ENCODE measurements around the gene PEX7. TPM values are rescaled to one million over a fixed set of nuclear protein-coding genes. Genes with fewer than 3 reads are reported as not detected.

The PEX7 gene
- polyA plus RNA-seq, 1 experiment: 8.9 TPM

DNA sequence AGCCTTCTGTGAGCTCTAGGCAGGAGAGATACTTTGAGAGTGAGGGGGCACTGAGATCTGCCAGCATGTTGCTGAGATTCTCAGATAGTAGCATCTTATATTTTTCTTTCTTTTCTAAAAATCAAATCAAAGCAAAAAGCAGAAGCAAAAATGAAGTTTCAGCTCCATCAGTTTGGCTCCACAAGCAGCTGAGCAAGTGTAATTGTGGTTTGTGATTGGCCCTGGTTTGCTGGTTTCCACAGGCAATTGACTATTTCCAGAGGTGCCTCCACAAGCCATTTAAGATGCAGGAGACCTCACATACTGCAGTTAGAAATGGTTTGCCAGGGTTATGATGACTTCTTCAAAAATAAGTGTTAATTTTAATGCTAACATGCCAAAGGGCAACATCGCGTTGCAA is 104.0 kb downstream of the PEX7 start:
- H3K27ac ChIP-seq (ENCODE audit: low read depth, low read length): no peak overlapping the region
- CTCF ChIA-PET: interaction anchor here (0.9 to 1.8 kb wide), 2 partner anchors 37 to 41 kb away, joined by 3 read pairs; no protein-coding TSS in a partner anchor
- DNase-seq (ENCODE audit: low read depth, low spot score): no peak

DNA sequence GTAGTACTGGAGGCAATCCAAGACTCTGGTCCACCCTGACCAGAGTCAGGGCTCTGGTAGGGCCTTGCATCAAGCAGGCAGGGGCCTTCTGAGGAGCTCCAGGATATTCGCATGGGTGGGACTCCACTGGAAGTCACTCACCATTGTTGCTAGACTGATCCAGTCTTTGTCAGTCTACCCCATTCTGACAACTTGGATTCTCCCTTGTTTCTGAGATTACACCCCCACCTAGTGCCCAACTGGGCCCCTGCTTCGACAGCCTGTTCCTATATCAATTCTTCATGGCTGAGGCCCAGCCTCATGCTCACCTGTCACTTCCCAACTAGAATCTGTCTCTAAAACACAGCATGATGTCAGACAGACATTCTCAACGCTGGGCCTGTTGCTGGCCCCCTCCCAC is 104.9 kb downstream of the PEX7 start:
- H3K27ac ChIP-seq (ENCODE audit: low read depth, low read length): no peak overlapping the region
- ChIA-PET CTCF (interaction anchor here (1.2 to 1.8 kb wide), 2 partner anchors 36 to 82 kb away, joined by 3 to 5 read pairs; no protein-coding TSS in a partner anchor), POLR2A (no interaction called here)
- no peak for DNase-seq (ENCODE audit: low read depth, low spot score)
- peaks cover 31% of the 10 kb centered on the region for H3K27me3 ChIP-seq (ENCODE audit: control insufficient read depth, insufficient read depth, low read length)
- no peak overlapping the region for H3K4me3 ChIP-seq (ENCODE audit: low read depth, low read length)
- TF ChIP-seq, protein P1, sequence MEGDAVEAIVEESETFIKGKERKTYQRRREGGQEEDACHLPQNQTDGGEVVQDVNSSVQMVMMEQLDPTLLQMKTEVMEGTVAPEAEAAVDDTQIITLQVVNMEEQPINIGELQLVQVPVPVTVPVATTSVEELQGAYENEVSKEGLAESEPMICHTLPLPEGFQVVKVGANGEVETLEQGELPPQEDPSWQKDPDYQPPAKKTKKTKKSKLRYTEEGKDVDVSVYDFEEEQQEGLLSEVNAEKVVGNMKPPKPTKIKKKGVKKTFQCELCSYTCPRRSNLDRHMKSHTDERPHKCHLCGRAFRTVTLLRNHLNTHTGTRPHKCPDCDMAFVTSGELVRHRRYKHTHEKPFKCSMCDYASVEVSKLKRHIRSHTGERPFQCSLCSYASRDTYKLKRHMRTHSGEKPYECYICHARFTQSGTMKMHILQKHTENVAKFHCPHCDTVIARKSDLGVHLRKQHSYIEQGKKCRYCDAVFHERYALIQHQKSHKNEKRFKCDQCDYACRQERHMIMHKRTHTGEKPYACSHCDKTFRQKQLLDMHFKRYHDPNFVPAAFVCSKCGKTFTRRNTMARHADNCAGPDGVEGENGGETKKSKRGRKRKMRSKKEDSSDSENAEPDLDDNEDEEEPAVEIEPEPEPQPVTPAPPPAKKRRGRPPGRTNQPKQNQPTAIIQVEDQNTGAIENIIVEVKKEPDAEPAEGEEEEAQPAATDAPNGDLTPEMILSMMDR (IDR thresholded peaks at IDR 0.05; ENCODE audit: low read depth, low read length): peak; percentile 38; the same call in 1 of the 2 replicates
- H3K9me3 ChIP-seq (ENCODE audit: control insufficient read depth, insufficient read depth, low read length): peaks cover 13% of the 10 kb centered on the region; the same call in 1 of the 2 replicates

More for the DNA sequence above, 104.0 kb downstream of the PEX7 start:
- peaks cover 35% of the 10 kb centered on the region for H3K27me3 ChIP-seq (ENCODE audit: control insufficient read depth, insufficient read depth, low read length)
- POLR2A ChIA-PET: no interaction called here
- H3K9me3 ChIP-seq (ENCODE audit: control insufficient read depth, insufficient read depth, low read length): peaks cover 13% of the 10 kb centered on the region; the same call in 1 of the 2 replicates
- no peak overlapping the region for H3K4me3 ChIP-seq (ENCODE audit: low read depth, low read length)
- TF ChIP-seq, protein P1 (IDR thresholded peaks at IDR 0.05; ENCODE audit: low read depth, low read length): no peak

- ChIA-PET POLR2A (no interaction called here), CTCF (no interaction called here)
- H3K4me3 ChIP-seq (ENCODE audit: low read depth, low read length): no peak overlapping the region
- DNase-seq (ENCODE audit: low read depth, low spot score): no peak
- no peaks in the 10 kb centered on the region for H3K9me3 ChIP-seq (ENCODE audit: control insufficient read depth, insufficient read depth, low read length)
- H3K27me3 ChIP-seq (ENCODE audit: control insufficient read depth, insufficient read depth, low read length): peaks cover 11% of the 10 kb centered on the region
- TF ChIP-seq, protein P1 (IDR thresholded peaks at IDR 0.05; ENCODE audit: low read depth, low read length): no peak
- H3K27ac ChIP-seq (ENCODE audit: low read depth, low read length): no peak overlapping the region
Observed at GRCh38 chr6:136930528-136930927, 108.1 kb downstream of the PEX7 start.

GRCh38 chr6:136932599-136932998 is 110.2 kb downstream of the PEX7 start:
- H3K4me3 ChIP-seq (ENCODE audit: low read depth, low read length): no peak overlapping the region
- CTCF ChIA-PET: no interaction called here
- no peak overlapping the region for H3K27ac ChIP-seq (ENCODE audit: low read depth, low read length)
- POLR2A ChIA-PET: no interaction called here
- TF ChIP-seq, protein P1 (IDR thresholded peaks at IDR 0.05; ENCODE audit: low read depth, low read length): no peak
- H3K27me3 ChIP-seq (ENCODE audit: control insufficient read depth, insufficient read depth, low read length): peaks cover 10% of the 10 kb centered on the region
- H3K9me3 ChIP-seq (ENCODE audit: control insufficient read depth, insufficient read depth, low read length): no peaks in the 10 kb centered on the region
- no peak for DNase-seq (ENCODE audit: low read depth, low spot score)

- Histone ChIP-seq H3K27me3 (ENCODE audit: control insufficient read depth, insufficient read depth, low read length) (peaks cover 4% of the 10 kb centered on the region), H3K27ac (ENCODE audit: low read depth, low read length) (no peak overlapping the region)
- DNase-seq (ENCODE audit: low read depth, low spot score): no peak
Observed at GRCh38 chr6:136945072-136945471, 122.7 kb downstream of the PEX7 start.

More at GRCh38 chr6:136945072-136945471, 122.7 kb downstream of the PEX7 start:
- POLR2A ChIA-PET: no interaction called here
- CTCF ChIA-PET: interaction anchor here (0.6 kb wide), 2 partner anchors 26 to 586 kb away, joined by 3 to 9 read pairs; no protein-coding TSS in a partner anchor
- no peak overlapping the region for H3K4me3 ChIP-seq (ENCODE audit: low read depth, low read length)
- TF ChIP-seq, protein P1 (IDR thresholded peaks at IDR 0.05; ENCODE audit: low read depth, low read length): no peak
- H3K9me3 ChIP-seq (ENCODE audit: control insufficient read depth, insufficient read depth, low read length): no peaks in the 10 kb centered on the region
